ENCODE results near the gene HSPA1B.

HSPA1B gene

GRCh38 chr6:31827286-31828079 lies at the start of gene HSPA1B:
Gene HSPA1B (plus strand): TSS chr6:31827738. CDS start chr6:31827951, 213 bp downstream.
- peak; percentile 85 for TF ChIP-seq TAF1 (IDR thresholded peaks at IDR 0.05; ENCODE audit: low read depth)
- TF ChIP-seq TCF12 (IDR thresholded peaks at IDR 0.05; ENCODE audit: low read depth) = no peak
- TF ChIP-seq RAD21 (IDR thresholded peaks at IDR 0.05; ENCODE audit: low read depth) = no peak
- TF ChIP-seq REST (IDR thresholded peaks at IDR 0.05; ENCODE audit: low read depth) = no peak
- peak; percentile 12; the same call in 1 of the 2 replicates for TF ChIP-seq NFIC (IDR thresholded peaks at IDR 0.05)
- no peak for TF ChIP-seq TEAD4 (IDR thresholded peaks at IDR 0.05)
- TF ChIP-seq ZBTB7A (IDR thresholded peaks at IDR 0.05; ENCODE audit: low read depth) = no peak
- 0 out of 2 replicates have a peak, but pooled peaks have one; percentile 24 for TF ChIP-seq FOXM1 (IDR thresholded peaks at IDR 0.05; ENCODE audit: borderline replicate concordance, low read depth)
- TF ChIP-seq USF1 (IDR thresholded peaks at IDR 0.05) = no peak
- TF ChIP-seq YY1 (IDR thresholded peaks at IDR 0.05; ENCODE audit: low read depth) = no peak
- TF ChIP-seq EP300 (IDR thresholded peaks at IDR 0.05; ENCODE audit: borderline replicate concordance) = no peak
- no peak for TF ChIP-seq EGR1 (IDR thresholded peaks at IDR 0.05)
- TF ChIP-seq MAX (IDR thresholded peaks at IDR 0.05) = no peak; the same call in 1 of the 2 replicates
- 0 out of 2 replicates have a peak, but pooled peaks have one; percentile 24 for TF ChIP-seq CREB1 (IDR thresholded peaks at IDR 0.05; ENCODE audit: low read depth)

DNA sequence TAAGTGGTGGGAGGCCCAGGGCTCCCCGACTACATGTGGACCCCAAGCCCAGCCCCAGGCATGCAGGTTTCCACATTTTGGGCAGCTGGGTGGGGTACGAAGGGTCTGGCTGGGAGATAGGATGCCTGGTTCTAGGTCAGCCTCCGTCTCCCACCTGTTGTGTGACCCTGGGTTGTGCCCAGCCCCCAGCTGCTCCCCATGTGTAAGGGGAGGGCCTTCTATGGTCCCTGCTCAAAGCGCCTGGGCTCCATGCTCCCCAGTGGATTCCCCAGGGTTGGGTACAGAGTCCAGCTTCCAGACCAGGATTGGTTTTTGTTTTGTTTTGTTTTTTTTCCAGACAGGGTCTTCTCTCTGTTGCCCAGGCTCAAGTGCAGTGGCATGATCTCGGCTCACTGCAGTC lies 49.3 kb upstream of the HSPA1B start:
- TF ChIP-seq REST (IDR thresholded peaks at IDR 0.05; ENCODE audit: low read depth) (no peak), ZBTB7A (IDR thresholded peaks at IDR 0.05; ENCODE audit: low read depth) (no peak), EP300 (IDR thresholded peaks at IDR 0.05; ENCODE audit: borderline replicate concordance) (no peak), USF1 (IDR thresholded peaks at IDR 0.05) (no peak), EGR1 (IDR thresholded peaks at IDR 0.05) (no peak), YY1 (IDR thresholded peaks at IDR 0.05; ENCODE audit: low read depth) (no peak), MAX (IDR thresholded peaks at IDR 0.05) (no peak), FOXM1 (IDR thresholded peaks at IDR 0.05; ENCODE audit: borderline replicate concordance, low read depth) (no peak), TCF12 (IDR thresholded peaks at IDR 0.05; ENCODE audit: low read depth) (no peak), CEBPB (IDR thresholded peaks at IDR 0.05) (no peak), TEAD4 (IDR thresholded peaks at IDR 0.05) (no peak), CREB1 (IDR thresholded peaks at IDR 0.05; ENCODE audit: low read depth) (no peak), NFIC (IDR thresholded peaks at IDR 0.05) (no peak), RAD21 (IDR thresholded peaks at IDR 0.05; ENCODE audit: low read depth) (no peak)

GRCh38 chr6:31778999-31779885 lies 48.3 kb upstream of the HSPA1B start:
- no peak for TF ChIP-seq MAX (IDR thresholded peaks at IDR 0.05)
- TF ChIP-seq EP300 (IDR thresholded peaks at IDR 0.05; ENCODE audit: borderline replicate concordance) = no peak
- no peak for TF ChIP-seq EGR1 (IDR thresholded peaks at IDR 0.05)
- no peak for TF ChIP-seq NFIC (IDR thresholded peaks at IDR 0.05)
- no peak for TF ChIP-seq TEAD4 (IDR thresholded peaks at IDR 0.05)
- no peak for TF ChIP-seq TCF12 (IDR thresholded peaks at IDR 0.05; ENCODE audit: low read depth)
- TF ChIP-seq YY1 (IDR thresholded peaks at IDR 0.05; ENCODE audit: low read depth) = no peak
- TF ChIP-seq RAD21 (IDR thresholded peaks at IDR 0.05; ENCODE audit: low read depth) = no peak
- TF ChIP-seq REST (IDR thresholded peaks at IDR 0.05; ENCODE audit: low read depth) = no peak
- no peak for TF ChIP-seq USF1 (IDR thresholded peaks at IDR 0.05)
- no peak for TF ChIP-seq FOXM1 (IDR thresholded peaks at IDR 0.05; ENCODE audit: borderline replicate concordance, low read depth)
- no peak for TF ChIP-seq CREB1 (IDR thresholded peaks at IDR 0.05; ENCODE audit: low read depth)
- no peak for TF ChIP-seq ZBTB7A (IDR thresholded peaks at IDR 0.05; ENCODE audit: low read depth)
- no peak for TF ChIP-seq CEBPB (IDR thresholded peaks at IDR 0.05)
- TF ChIP-seq TAF1 (IDR thresholded peaks at IDR 0.05; ENCODE audit: low read depth) = no peak

Data from Ishikawa (cell line).